ENCODE measurements around the gene CYB5R2. TPM values are rescaled to one million over a fixed set of nuclear protein-coding genes. Genes with fewer than 3 reads are reported as not detected.

The CYB5R2 gene
- total RNA-seq, 4 donors from 2014 or later, result 5.2 to 12.6 (median 7.4) TPM

GRCh38 chr11:7691759-7692350 lies 18.6 kb upstream of the CYB5R2 start:
- no peak for TF ChIP-seq CTCF (IDR thresholded peaks at IDR 0.05; ENCODE audit: low read depth)

- TF ChIP-seq CTCF (IDR thresholded peaks at IDR 0.05; ENCODE audit: low read depth), result no peak
These were observed 17.3 kb upstream of the CYB5R2 start for GRCh38 chr11:7690648-7691047.

GRCh38 chr11:7689239-7689638 lies 15.9 kb upstream of the CYB5R2 start:
- TF ChIP-seq CTCF (IDR thresholded peaks at IDR 0.05; ENCODE audit: low read depth), result no peak

- TF ChIP-seq CTCF (IDR thresholded peaks at IDR 0.05; ENCODE audit: low read depth), result no peak
These were observed 15.0 kb upstream of the CYB5R2 start for GRCh38 chr11:7688238-7688826.

GRCh38 chr11:7687386-7687785 lies 14.1 kb upstream of the CYB5R2 start:
- TF ChIP-seq CTCF (IDR thresholded peaks at IDR 0.05; ENCODE audit: low read depth), result no peak

GRCh38 chr11:7686761-7687160 lies 13.5 kb upstream of the CYB5R2 start:
- no peak for TF ChIP-seq CTCF (IDR thresholded peaks at IDR 0.05; ENCODE audit: low read depth)

GRCh38 chr11:7683571-7683970 lies 10.3 kb upstream of the CYB5R2 start:
- no peak for TF ChIP-seq CTCF (IDR thresholded peaks at IDR 0.05; ENCODE audit: low read depth)
